OCI-LY1 (cell line): ENCODE data around the gene PTPRE.
A peak's percentile ranks its signal among the peaks of the same experiment; 100 is the strongest.

Experiments used
- H2AFZ ChIP-seq: fragments of 200-600 bp; sonication (generic), shearing (Covaris generic); 2 replicates; pipeline ENCODE4 v1.6.0; 2014; ENCODE audit warnings: antibody characterized with exemption, mild to moderate bottlenecking, low read length
- H3F3A ChIP-seq: fragments of 200-600 bp; sonication (generic), shearing (Covaris generic); 2 replicates; pipeline ENCODE4 v1.6.0; 2014; ENCODE audit warnings: mild to moderate bottlenecking, antibody characterized with exemption, low read length, moderate library complexity; ENCODE audit not compliant: insufficient read depth
- H3K27ac ChIP-seq: fragments of 200-600 bp; sonication (generic); 2 replicates; pipeline ENCODE4 v1.5.1; 2014; ENCODE audit warnings: low read length, mixed run types, mild to moderate bottlenecking, low read depth; ENCODE audit not compliant: poor library complexity, severe bottlenecking
- H3K27me3 ChIP-seq: fragments of 200-600 bp; sonication (generic); 2 replicates; pipeline ENCODE4 v1.6.0; 2014; ENCODE audit warnings: antibody characterized with exemption, mild to moderate bottlenecking, low read length, moderate library complexity; ENCODE audit not compliant: insufficient read depth
- H3K36me3 ChIP-seq: fragments of 200-600 bp; sonication (generic); 2 replicates; pipeline ENCODE4 v1.6.1; 2014; ENCODE audit warnings: mild to moderate bottlenecking, antibody characterized with exemption, low read length, moderate library complexity, mixed read lengths; ENCODE audit not compliant: insufficient read depth
- H3K4me1 ChIP-seq: fragments of 200-600 bp; sonication (generic); 2 replicates; pipeline ENCODE4 v1.5.1; 2014; ENCODE audit warnings: mild to moderate bottlenecking, low read length, moderate library complexity; ENCODE audit not compliant: insufficient read depth, severe bottlenecking
- H3K4me2 ChIP-seq: fragments of 200-600 bp; sonication (generic), shearing (Covaris generic); 2 replicates; pipeline ENCODE4 v1.6.1; 2014; ENCODE audit warnings: low read length
- H3K4me3 ChIP-seq: fragments of 200-600 bp; sonication (generic); 2 replicates; pipeline ENCODE4 v1.5.1; 2014; ENCODE audit warnings: low read length, low read depth, mild to moderate bottlenecking, mixed read lengths; ENCODE audit not compliant: poor library complexity, severe bottlenecking
- H3K79me2 ChIP-seq: fragments of 200-600 bp; shearing (Covaris generic); 2 replicates; pipeline ENCODE4 v1.6.1; 2016; ENCODE audit warnings: mixed run types, low read length, mixed read lengths; ENCODE audit not compliant: insufficient read depth
- H3K9ac ChIP-seq: fragments of 200-600 bp; sonication (generic), shearing (Covaris generic); 2 replicates; pipeline ENCODE4 v1.6.1; 2014; ENCODE audit warnings: mild to moderate bottlenecking, low read length, mixed read lengths
- H3K9me2 ChIP-seq: fragments of 200-600 bp; sonication (generic), shearing (Covaris generic); 2 replicates; pipeline ENCODE4 v1.6.1; 2014; ENCODE audit warnings: low read depth, mild to moderate bottlenecking, low read length, mixed read lengths
- H3K9me3 ChIP-seq: fragments of 200-600 bp; shearing (Covaris generic); 2 replicates; pipeline ENCODE4 v1.6.1; 2014; ENCODE audit warnings: low read length, mixed read lengths
- H4K20me1 ChIP-seq: fragments of 200-600 bp; sonication (generic), shearing (Covaris generic); 2 replicates; pipeline ENCODE4 v1.6.0; 2016; ENCODE audit warnings: mild to moderate bottlenecking, low read length; ENCODE audit not compliant: insufficient read depth
- CTCF ChIP-seq: fragments of 200-600 bp; sonication (generic), shearing (Covaris generic); IDR thresholded peaks from 2 replicates; pipeline ENCODE4 v1.5.1; 2017; ENCODE audit warnings: mild to moderate bottlenecking, antibody characterized with exemption, low read length, moderate library complexity, mixed read lengths
- EZH2 ChIP-seq: fragments of 200-600 bp; sonication (generic), shearing (Covaris generic); IDR thresholded peaks from 2 replicates; pipeline ENCODE4 v1.8.0; 2017; ENCODE audit warnings: borderline replicate concordance, mixed run types, mild to moderate bottlenecking, antibody characterized with exemption, low read length, moderate library complexity, mixed read lengths

Gene PTPRE

DNA sequence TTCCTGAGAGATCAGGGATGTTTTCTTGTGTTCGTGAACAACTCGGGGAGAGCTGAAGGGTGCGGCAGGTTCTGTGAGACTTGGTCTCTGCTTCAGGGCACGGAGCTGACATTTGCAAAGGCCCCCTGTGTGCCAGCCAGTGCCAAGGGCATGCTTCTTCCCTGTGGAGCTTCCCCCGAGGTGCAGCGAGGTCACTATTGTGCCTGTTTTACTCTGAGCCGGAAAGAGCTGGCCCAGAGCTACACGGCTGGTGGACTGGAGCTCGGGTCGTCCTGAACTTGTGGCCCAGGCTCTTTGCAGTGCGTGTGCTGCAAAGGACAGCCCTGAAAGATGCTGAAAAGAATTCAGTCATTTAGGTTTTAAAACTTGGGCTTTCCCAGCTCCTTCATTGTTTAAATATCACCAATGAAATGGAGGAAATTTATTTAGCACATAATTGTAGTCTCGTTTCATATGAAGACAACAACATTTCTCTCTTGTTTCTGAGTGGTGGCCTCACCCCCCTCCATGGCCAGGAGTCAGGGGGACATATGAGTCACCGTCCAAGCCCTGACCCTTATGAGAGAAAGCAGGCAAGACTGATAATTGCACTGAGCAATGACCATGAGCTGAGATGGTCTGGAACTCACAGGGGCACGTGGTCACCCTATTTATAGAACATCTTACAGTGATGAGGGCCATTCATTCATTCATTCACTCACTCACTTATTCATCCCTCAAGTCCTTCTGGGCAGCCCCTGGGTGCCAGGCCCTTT is 102.6 kb downstream of the PTPRE start:
- TF ChIP-seq EZH2 (no peak), CTCF (no peak)
- H3K4me1 ChIP-seq = peaks cover 3% of the 10 kb centered on the region
- no peak overlapping the region for H3K4me2 ChIP-seq
- H4K20me1 ChIP-seq = no peaks in the 10 kb centered on the region
- no peak overlapping the region for H3K9ac ChIP-seq
- no peaks in the 10 kb centered on the region for H3K79me2 ChIP-seq
- no peak overlapping the region for H3K27ac ChIP-seq
- H3K4me3 ChIP-seq = no peak overlapping the region
- H3K9me3 ChIP-seq = no peaks in the 10 kb centered on the region
- no peaks in the 10 kb centered on the region for H3K36me3 ChIP-seq
- H2AFZ ChIP-seq = no peak overlapping the region
- H3K9me2 ChIP-seq = no peaks in the 10 kb centered on the region
- peaks cover 5% of the 10 kb centered on the region for H3K27me3 ChIP-seq
- no peaks in the 10 kb centered on the region for H3F3A ChIP-seq

DNA sequence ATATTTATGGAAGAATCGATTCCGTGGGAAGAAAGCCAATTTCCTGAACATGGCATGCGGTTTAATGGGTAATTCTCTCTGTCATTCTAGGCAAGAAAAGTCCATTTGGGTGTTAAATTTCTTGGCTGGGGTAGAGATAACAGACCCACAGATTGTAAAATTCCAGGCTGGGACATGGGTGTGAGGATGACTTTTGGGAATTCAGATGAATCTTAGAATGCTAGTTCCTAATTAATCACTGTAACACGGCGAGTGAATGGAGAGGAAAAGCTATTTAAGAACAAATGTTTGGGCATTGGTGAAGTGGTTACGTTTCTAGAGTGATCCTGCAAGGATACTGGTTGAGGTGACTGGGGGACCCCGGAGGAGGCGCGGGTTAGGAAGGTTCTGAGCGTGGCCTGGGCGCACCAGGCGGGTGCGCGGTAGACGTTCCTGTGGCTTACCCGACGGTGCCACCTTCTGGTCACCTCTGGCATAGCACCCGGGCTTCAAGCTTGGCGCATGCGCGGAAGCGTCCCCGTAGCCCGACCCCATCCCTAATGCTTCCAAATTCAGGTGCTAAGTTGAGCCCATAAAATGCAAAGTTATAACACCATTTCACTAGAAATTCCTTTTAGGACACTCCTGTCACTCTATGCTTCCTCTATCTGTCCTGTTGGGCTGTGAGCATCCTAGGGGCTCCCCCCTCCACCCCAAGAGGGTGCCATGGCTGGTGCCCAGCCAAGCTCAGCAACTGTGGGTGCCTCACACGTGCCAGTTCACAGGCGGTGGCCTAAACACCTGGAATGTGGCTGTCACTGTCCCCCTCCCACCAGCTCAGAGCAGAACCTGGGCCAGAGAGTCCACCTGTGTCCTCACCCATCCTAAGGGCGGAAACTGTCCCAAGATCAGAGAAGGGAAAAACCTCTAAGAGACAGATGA is 104.4 kb downstream of the PTPRE start:
- H3K27me3 ChIP-seq = peaks cover 10% of the 10 kb centered on the region
- H3K4me3 ChIP-seq = no peak overlapping the region
- no peak overlapping the region for H3K27ac ChIP-seq
- no peak overlapping the region for H3K9ac ChIP-seq
- TF ChIP-seq EZH2 = no peak
- peak; percentile 91 for TF ChIP-seq CTCF
- no peaks in the 10 kb centered on the region for H3K36me3 ChIP-seq
- no peaks in the 10 kb centered on the region for H3K9me3 ChIP-seq
- H3K79me2 ChIP-seq = no peaks in the 10 kb centered on the region
- no peaks in the 10 kb centered on the region for H3F3A ChIP-seq
- H3K4me1 ChIP-seq = peaks cover 3% of the 10 kb centered on the region
- H2AFZ ChIP-seq = no peak overlapping the region
- H4K20me1 ChIP-seq = no peaks in the 10 kb centered on the region
- no peaks in the 10 kb centered on the region for H3K9me2 ChIP-seq
- no peak overlapping the region; the same call in 1 of the 2 replicates for H3K4me2 ChIP-seq

GRCh38 chr10:128013626-128014025 is 106.7 kb downstream of the PTPRE start:
- Histone ChIP-seq H3K9ac (no peak overlapping the region), H3K4me1 (peaks cover 3% of the 10 kb centered on the region), H3K4me2 (no peak overlapping the region), H3K36me3 (no peaks in the 10 kb centered on the region), H3F3A (no peaks in the 10 kb centered on the region), H3K27ac (no peak overlapping the region), H3K79me2 (no peaks in the 10 kb centered on the region), H3K9me3 (no peaks in the 10 kb centered on the region), H4K20me1 (no peaks in the 10 kb centered on the region), H3K4me3 (no peak overlapping the region), H2AFZ (no peak overlapping the region), H3K9me2 (no peaks in the 10 kb centered on the region), H3K27me3 (peaks cover 11% of the 10 kb centered on the region)
- TF ChIP-seq EZH2 = no peak
- TF ChIP-seq CTCF = no peak
